ENCODE measurements around the gene PAQR4.

Gene PAQR4

GRCh38 chr16:2982402-2982801, 13.3 kb downstream of the PAQR4 start:
- no peak for DNase-seq

- DNase-seq, result peak; percentile 96
Observed at GRCh38 chr16:2983706-2984136, 14.6 kb downstream of the PAQR4 start.

- DNase-seq, result no peak
Observed at GRCh38 chr16:2985462-2985861, 16.3 kb downstream of the PAQR4 start.

- DNase-seq, result no peak
Observed at GRCh38 chr16:2985893-2986355, 16.8 kb downstream of the PAQR4 start.

- no peak for DNase-seq
Observed at GRCh38 chr16:2986623-2987188, 17.6 kb downstream of the PAQR4 start.

- no peak for DNase-seq
Observed at GRCh38 chr16:2987286-2987685, 18.1 kb downstream of the PAQR4 start.

GRCh38 chr16:2987833-2988232, 18.7 kb downstream of the PAQR4 start:
- no peak for DNase-seq

GRCh38 chr16:2988590-2989099, 19.5 kb downstream of the PAQR4 start:
- no peak for DNase-seq

GRCh38 chr16:2990891-2991290, 21.7 kb downstream of the PAQR4 start:
- no peak for DNase-seq

- no peak for DNase-seq
Observed at GRCh38 chr16:2991566-2992261, 22.6 kb downstream of the PAQR4 start.

- DNase-seq, result no peak
Observed at GRCh38 chr16:2992383-2993081, 23.4 kb downstream of the PAQR4 start.

GRCh38 chr16:2996298-2996697, 27.1 kb downstream of the PAQR4 start:
- DNase-seq, result no peak

GRCh38 chr16:2999929-3000328, 30.8 kb downstream of the PAQR4 start:
- DNase-seq, result no peak

GRCh38 chr16:3000540-3000939, 31.4 kb downstream of the PAQR4 start:
- no peak for DNase-seq

GRCh38 chr16:3001316-3001715, 32.2 kb downstream of the PAQR4 start:
- no peak for DNase-seq

GRCh38 chr16:3003582-3004270, 34.6 kb downstream of the PAQR4 start:
- peak; percentile 91 for DNase-seq

GRCh38 chr16:3004319-3004718, 35.2 kb downstream of the PAQR4 start:
- DNase-seq, result no peak

- DNase-seq, result no peak
Observed at GRCh38 chr16:3004781-3005284, 35.7 kb downstream of the PAQR4 start.

- DNase-seq, result no peak
Observed at GRCh38 chr16:3007059-3007956, 38.2 kb downstream of the PAQR4 start.

GRCh38 chr16:3007957-3008689, 39.0 kb downstream of the PAQR4 start:
- no peak for DNase-seq

GRCh38 chr16:3008690-3009037, 39.5 kb downstream of the PAQR4 start:
- DNase-seq, result no peak

Data from 8988T (cell line).